CD4-positive, alpha-beta memory T cell (primary cell): Measurements from ENCODE around the gene RALGAPA2. TPM values are rescaled to one million over a fixed set of nuclear protein-coding genes. Genes with fewer than 3 reads are reported as not detected.

Experiments
- CTCF ChIA-PET: fragments of 350-600 bp; sonication (Branson Sonifier 250); formaldehyde crosslinking; loops from one replicate; lab custom pipeline; 2021; ENCODE audit warnings: inconsistent platforms; ENCODE audit not compliant: partially characterized antibody; lab: Charles Lee
- POLR2A ChIA-PET: fragments of 350-600 bp; sonication (Branson Sonifier 250); formaldehyde crosslinking; loops from one replicate; lab custom pipeline; 2021; ENCODE audit not compliant: partially characterized antibody; lab: Charles Lee
- DNase-seq, 5 donors: peaks; one replicate each; pipeline versions ENCODE4 v3.0.0 to v3.0.0-alpha.2; 2020 to 2022; ENCODE audit warnings: mixed read lengths in 1 of 5
- H3K27ac ChIP-seq: one replicate; pipeline ENCODE4 v1.7.0; 2013; ENCODE audit warnings: low read depth, low read length
- H3K27me3 ChIP-seq: 2 replicates; pipeline ENCODE4 v1.7.0; 2013; ENCODE audit warnings: mild to moderate bottlenecking, low read length, moderate library complexity; ENCODE audit not compliant: insufficient read depth
- H3K36me3 ChIP-seq: 2 replicates; pipeline ENCODE4 v1.7.0; 2013; ENCODE audit warnings: mild to moderate bottlenecking, low read length, moderate library complexity; ENCODE audit not compliant: insufficient read depth
- H3K4me1 ChIP-seq: 2 replicates; pipeline ENCODE4 v1.7.0; 2013; ENCODE audit warnings: mild to moderate bottlenecking, low read length, moderate library complexity; ENCODE audit not compliant: insufficient read depth
- H3K4me3 ChIP-seq, 2 donors: one replicate each; pipeline ENCODE4 v1.7.0; 2013; ENCODE audit warnings: low read length in 2 of 2, mild to moderate bottlenecking in 1 of 2
- H3K9me3 ChIP-seq, 2 donors: one replicate each; pipeline ENCODE4 v1.7.0; 2013; ENCODE audit warnings: low read length in 2 of 2, control low read depth in 1 of 2; ENCODE audit not compliant: control insufficient read depth in 1 of 2
- H3K27ac Mint-ChIP-seq, 7 donors: one replicate each; pipeline ENCODE4 v1.8.0; 2020 to 2021; ENCODE audit warnings: mixed read lengths in 7 of 7, mild to moderate bottlenecking in 6 of 7, inconsistent platforms in 3 of 7, moderate library complexity in 3 of 7
- H3K27me3 Mint-ChIP-seq, 2 donors: one replicate each; pipeline ENCODE4 v1.8.0; 2020 to 2021; ENCODE audit warnings: mixed read lengths in 2 of 2
- H3K36me3 Mint-ChIP-seq, 2 donors: one replicate each; pipeline ENCODE4 v1.8.0; 2020 to 2021; ENCODE audit warnings: mixed read lengths in 2 of 2, inconsistent platforms in 1 of 2, mild to moderate bottlenecking in 1 of 2
- H3K4me1 Mint-ChIP-seq, 4 donors: one replicate each; pipeline ENCODE4 v1.8.0; 2020 to 2021; ENCODE audit warnings: mixed read lengths in 4 of 4, mild to moderate bottlenecking in 1 of 4
- H3K4me3 Mint-ChIP-seq, 8 donors: one replicate each; pipeline ENCODE4 v1.8.0; 2020 to 2021; ENCODE audit warnings: mixed read lengths in 8 of 8, mild to moderate bottlenecking in 7 of 8, moderate library complexity in 6 of 8, inconsistent platforms in 3 of 8
- H3K9me3 Mint-ChIP-seq, 8 donors: one replicate each; pipeline ENCODE4 v1.8.0; 2020 to 2021; ENCODE audit warnings: mixed read lengths in 8 of 8, mild to moderate bottlenecking in 5 of 8, inconsistent platforms in 3 of 8, moderate library complexity in 1 of 8
- intact Hi-C: fragments of 100-400 bp; cut with micrococcal nuclease; formaldehyde crosslinking; loops from one replicate; pipeline ENCODE4 v1.15.1; 2023
- polyA plus RNA-seq, 2 donors: library from polyadenylated mRNA; unstranded; fragments of 300-500 nt; fragmentation: Illumina TruSeq; gene quantifications; one replicate each; pipeline ENCODE4 v1.2.3, GENCODE V29; 2021
- total RNA-seq, 2 experiments: library from RNA; stranded (reverse); gene quantifications; one replicate each; pipeline ENCODE4 v1.2.3, GENCODE V29; 2021

RALGAPA2 gene
- total and polyA plus RNA-seq, 4 experiments from 2014 or later, result 1.6 to 36.3 (median 21.5) TPM

- Mint-ChIP-seq H3K27ac (no peak overlapping the region), H3K4me1 (peaks cover 0 to 1% (median 0%) of the 10 kb centered on the region in 4 donors), H3K27me3 (no peaks in the 10 kb centered on the region), H3K36me3 (peaks cover 28 to 33% of the 10 kb centered on the region in 2 donors), H3K4me3 (no peak overlapping the region), H3K9me3 (no peaks in the 10 kb centered on the region)
- Histone ChIP-seq H3K27me3 (no peaks in the 10 kb centered on the region), H3K4me3 (no peak overlapping the region), H3K9me3 (no peaks in the 10 kb centered on the region), H3K27ac (no peak overlapping the region), H3K36me3 (no peaks in the 10 kb centered on the region), H3K4me1 (no peaks in the 10 kb centered on the region)
- ChIA-PET POLR2A (no interaction called here), CTCF (no interaction called here)
- DNase-seq, result no peak
- intact Hi-C loops, result no loop called here
Measured at GRCh38 chr20:20564279-20564678, 148.2 kb downstream of the RALGAPA2 start.

GRCh38 chr20:20562507-20562906, 149.9 kb downstream of the RALGAPA2 start:
- Histone ChIP-seq H3K4me3 (no peak overlapping the region), H3K4me1 (no peaks in the 10 kb centered on the region), H3K9me3 (no peaks in the 10 kb centered on the region), H3K27me3 (no peaks in the 10 kb centered on the region), H3K36me3 (no peaks in the 10 kb centered on the region), H3K27ac (no peak overlapping the region)
- Mint-ChIP-seq H3K27me3 (no peaks in the 10 kb centered on the region), H3K27ac (no peak overlapping the region), H3K4me3 (no peak overlapping the region), H3K36me3 (peaks cover 40 to 43% of the 10 kb centered on the region in 2 donors), H3K9me3 (no peaks in the 10 kb centered on the region), H3K4me1 (peaks cover 0 to 1% (median 0%) of the 10 kb centered on the region in 4 donors)
- ChIA-PET POLR2A (no interaction called here), CTCF (no interaction called here)
- no peak for DNase-seq
- intact Hi-C loops, result no loop called here

GRCh38 chr20:20561841-20562240, 150.6 kb downstream of the RALGAPA2 start:
- H3K27me3 ChIP-seq, result no peaks in the 10 kb centered on the region
- no peak for DNase-seq
- no peaks in the 10 kb centered on the region for H3K9me3 ChIP-seq
- H3K27ac ChIP-seq, result no peak overlapping the region
- intact Hi-C loops, result no loop called here
- ChIA-PET CTCF (interaction anchor here (1.1 kb wide), 1 partner anchor 15 kb away, joined by 3 read pairs; no protein-coding TSS in a partner anchor), POLR2A (no interaction called here)
- H3K27me3 Mint-ChIP-seq, result no peaks in the 10 kb centered on the region
- peaks cover 0 to 1% (median 0%) of the 10 kb centered on the region in 4 donors for H3K4me1 Mint-ChIP-seq
- H3K4me3 ChIP-seq, result no peak overlapping the region
- peaks cover 41 to 43% of the 10 kb centered on the region in 2 donors for H3K36me3 Mint-ChIP-seq
- no peak overlapping the region for H3K27ac Mint-ChIP-seq
- no peak overlapping the region for H3K4me3 Mint-ChIP-seq
- no peaks in the 10 kb centered on the region for H3K4me1 ChIP-seq
- no peaks in the 10 kb centered on the region for H3K36me3 ChIP-seq
- H3K9me3 Mint-ChIP-seq, result peaks cover 0 to 2% (median 0%) of the 10 kb centered on the region in 8 donors

GRCh38 chr20:20561172-20561571, 151.3 kb downstream of the RALGAPA2 start:
- H3K4me1 Mint-ChIP-seq, result peaks cover 0 to 1% (median 0%) of the 10 kb centered on the region in 4 donors
- DNase-seq, result no peak
- peaks cover 43 to 46% of the 10 kb centered on the region in 2 donors for H3K36me3 Mint-ChIP-seq
- Histone ChIP-seq H3K36me3 (no peaks in the 10 kb centered on the region), H3K4me3 (no peak overlapping the region), H3K4me1 (no peaks in the 10 kb centered on the region), H3K27ac (no peak overlapping the region), H3K9me3 (no peaks in the 10 kb centered on the region), H3K27me3 (no peaks in the 10 kb centered on the region)
- POLR2A ChIA-PET, result no interaction called here
- intact Hi-C loops, result no loop called here
- CTCF ChIA-PET, result interaction anchor here (1.1 kb wide), 1 partner anchor 15 kb away, joined by 3 read pairs; no protein-coding TSS in a partner anchor
- H3K9me3 Mint-ChIP-seq, result peaks cover 0 to 4% (median 0%) of the 10 kb centered on the region in 8 donors
- H3K27me3 Mint-ChIP-seq, result no peaks in the 10 kb centered on the region
- H3K4me3 Mint-ChIP-seq, result no peak overlapping the region
- H3K27ac Mint-ChIP-seq, result no peak overlapping the region

- Histone ChIP-seq H3K27ac (no peak overlapping the region), H3K4me3 (no peak overlapping the region), H3K27me3 (no peaks in the 10 kb centered on the region), H3K4me1 (no peaks in the 10 kb centered on the region), H3K36me3 (no peaks in the 10 kb centered on the region), H3K9me3 (no peaks in the 10 kb centered on the region)
- DNase-seq, result no peak
- H3K4me1 Mint-ChIP-seq, result peaks cover 0 to 1% (median 0%) of the 10 kb centered on the region in 4 donors
- H3K36me3 Mint-ChIP-seq, result peaks cover 52 to 63% of the 10 kb centered on the region in 2 donors
- H3K27ac Mint-ChIP-seq, result peak overlapping the region in 1 of 7 donors; percentile 23
- H3K9me3 Mint-ChIP-seq, result peaks cover 0 to 5% (median 0%) of the 10 kb centered on the region in 8 donors
- intact Hi-C loops, result no loop called here
- no peak overlapping the region for H3K4me3 Mint-ChIP-seq
- no peaks in the 10 kb centered on the region for H3K27me3 Mint-ChIP-seq
- ChIA-PET POLR2A (no interaction called here), CTCF (no interaction called here)
Measured at GRCh38 chr20:20557406-20557805, 155.0 kb downstream of the RALGAPA2 start.

- no peaks in the 10 kb centered on the region for H3K27me3 Mint-ChIP-seq
- no peak overlapping the region for H3K4me3 Mint-ChIP-seq
- no peak for DNase-seq
- no peak overlapping the region for H3K4me3 ChIP-seq
- H3K36me3 Mint-ChIP-seq, result peaks cover 44 to 57% of the 10 kb centered on the region in 2 donors
- H3K27ac Mint-ChIP-seq, result no peak overlapping the region
- no peaks in the 10 kb centered on the region for H3K27me3 ChIP-seq
- no peaks in the 10 kb centered on the region for H3K4me1 ChIP-seq
- H3K4me1 Mint-ChIP-seq, result peaks cover 0 to 5% (median 2%) of the 10 kb centered on the region in 4 donors
- no peaks in the 10 kb centered on the region for H3K9me3 ChIP-seq
- H3K36me3 ChIP-seq, result no peaks in the 10 kb centered on the region
- intact Hi-C loops, result no loop called here
- no peak overlapping the region for H3K27ac ChIP-seq
- ChIA-PET POLR2A (no interaction called here), CTCF (no interaction called here)
- H3K9me3 Mint-ChIP-seq, result peaks cover 0 to 5% (median 0%) of the 10 kb centered on the region in 8 donors
Measured at GRCh38 chr20:20555838-20556237, 156.6 kb downstream of the RALGAPA2 start.

GRCh38 chr20:20554951-20555350, 157.5 kb downstream of the RALGAPA2 start:
- H3K4me3 Mint-ChIP-seq, result no peak overlapping the region
- ChIA-PET CTCF (no interaction called here), POLR2A (no interaction called here)
- Histone ChIP-seq H3K27ac (no peak overlapping the region), H3K36me3 (no peaks in the 10 kb centered on the region), H3K27me3 (no peaks in the 10 kb centered on the region), H3K4me3 (no peak overlapping the region), H3K4me1 (no peaks in the 10 kb centered on the region), H3K9me3 (no peaks in the 10 kb centered on the region)
- intact Hi-C loops, result no loop called here
- H3K27ac Mint-ChIP-seq, result no peak overlapping the region
- H3K27me3 Mint-ChIP-seq, result no peaks in the 10 kb centered on the region
- peaks cover 40 to 53% of the 10 kb centered on the region in 2 donors for H3K36me3 Mint-ChIP-seq
- H3K9me3 Mint-ChIP-seq, result peaks cover 0 to 5% (median 0%) of the 10 kb centered on the region in 8 donors
- no peak for DNase-seq
- peaks cover 0 to 11% (median 2%) of the 10 kb centered on the region in 4 donors for H3K4me1 Mint-ChIP-seq
